ENCODE measurements around the gene CCDC158.

- no peak for TF ChIP-seq POLR2A (IDR thresholded peaks at IDR 0.05; ENCODE audit: control extremely low read depth in 1 of 2, low read depth in 2 of 2, low read length in 2 of 2)
- TF ChIP-seq, protein P1, sequence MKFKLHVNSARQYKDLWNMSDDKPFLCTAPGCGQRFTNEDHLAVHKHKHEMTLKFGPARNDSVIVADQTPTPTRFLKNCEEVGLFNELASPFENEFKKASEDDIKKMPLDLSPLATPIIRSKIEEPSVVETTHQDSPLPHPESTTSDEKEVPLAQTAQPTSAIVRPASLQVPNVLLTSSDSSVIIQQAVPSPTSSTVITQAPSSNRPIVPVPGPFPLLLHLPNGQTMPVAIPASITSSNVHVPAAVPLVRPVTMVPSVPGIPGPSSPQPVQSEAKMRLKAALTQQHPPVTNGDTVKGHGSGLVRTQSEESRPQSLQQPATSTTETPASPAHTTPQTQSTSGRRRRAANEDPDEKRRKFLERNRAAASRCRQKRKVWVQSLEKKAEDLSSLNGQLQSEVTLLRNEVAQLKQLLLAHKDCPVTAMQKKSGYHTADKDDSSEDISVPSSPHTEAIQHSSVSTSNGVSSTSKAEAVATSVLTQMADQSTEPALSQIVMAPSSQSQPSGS (IDR thresholded peaks at IDR 0.05; ENCODE audit: low read length), result no peak
Observed at GRCh38 chr4:76275486-76276124, 145.3 kb downstream of the CCDC158 start.

Data from H1 (cell line).